Umbilical cord (tissue), 2 donors: ENCODE measurements around the gene HAS3. TPM values are rescaled to one million over a fixed set of nuclear protein-coding genes. Genes with fewer than 3 reads are reported as not detected.
A peak's percentile ranks its signal among the peaks of the same experiment; 100 is the strongest.
"Not testable (repeated sequence)": the region's sequence is repeated elsewhere in the genome, so short reads cannot be mapped to it uniquely, and the experiment has no call there.

Experiments used
- DNase-seq: peaks from one replicate; pipeline ENCODE4 v3.0.0-alpha.2; 2015; ENCODE audit warnings: low spot score
- total RNA-seq: library from RNA; depleted of rRNA; stranded (reverse); fragments of >200 nt; gene quantifications from one replicate; pipeline ENCODE4 v1.2.3, GENCODE V29; 2014; ENCODE audit warnings: low replicate concordance; ENCODE audit not compliant: insufficient read depth

The HAS3 gene
- total RNA-seq, result 10.4 TPM

DNA sequence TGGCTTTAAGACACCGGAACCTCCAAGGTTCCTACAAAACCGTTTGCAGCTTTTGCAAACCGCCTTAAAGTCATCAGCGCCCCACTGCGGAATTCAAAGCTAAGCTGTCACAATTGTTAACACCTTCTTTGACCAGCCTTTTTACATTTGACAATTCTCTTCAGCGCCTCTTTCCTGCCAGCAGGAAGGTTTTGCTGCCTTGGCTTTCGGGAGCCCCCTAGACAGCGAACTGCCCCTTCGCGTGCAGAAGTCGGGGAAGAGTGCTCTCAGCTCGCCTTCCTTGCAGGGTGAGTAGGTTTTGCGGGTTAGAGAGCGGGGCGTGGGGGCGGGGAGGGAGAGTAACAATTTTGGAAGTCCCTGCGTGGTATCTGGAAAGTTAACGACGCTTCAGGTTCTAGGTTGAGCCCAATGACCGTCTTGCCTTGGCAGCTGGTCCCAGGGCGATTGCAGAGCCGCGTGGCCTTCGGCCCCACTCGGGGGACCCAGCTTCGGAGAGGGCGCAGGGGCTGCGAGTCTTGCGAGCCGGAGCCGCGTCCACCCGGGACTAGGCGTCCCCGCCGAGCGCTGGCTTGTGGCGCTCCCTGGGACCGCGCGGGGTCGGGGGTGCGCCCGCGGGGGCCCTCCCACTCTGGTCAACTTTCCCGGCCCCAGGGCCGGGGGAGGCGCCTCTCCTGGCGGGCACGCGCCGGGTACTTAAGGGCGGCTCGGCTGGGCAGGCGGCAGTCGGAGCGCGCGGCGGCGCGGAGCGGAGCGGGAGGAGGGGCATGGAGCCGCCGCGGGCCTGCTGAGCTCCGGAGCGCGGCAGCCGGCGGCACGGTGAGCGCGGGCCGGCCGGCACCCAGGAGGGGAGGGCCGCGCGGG, at the start of gene HAS3:
Gene HAS3, plus strand, starts transcription at position 153 of the 861 bp plus-strand sequence. CDS start 3,743 bp downstream, outside the sequence.
- DNase-seq, result peak; percentile 67

GRCh38 chr16:69055980-69056379, 49.5 kb upstream of the HAS3 start:
- DNase-seq, result no peak

- DNase-seq, result no peak
Observed at GRCh38 chr16:69056421-69056820, 49.0 kb upstream of the HAS3 start.

DNA sequence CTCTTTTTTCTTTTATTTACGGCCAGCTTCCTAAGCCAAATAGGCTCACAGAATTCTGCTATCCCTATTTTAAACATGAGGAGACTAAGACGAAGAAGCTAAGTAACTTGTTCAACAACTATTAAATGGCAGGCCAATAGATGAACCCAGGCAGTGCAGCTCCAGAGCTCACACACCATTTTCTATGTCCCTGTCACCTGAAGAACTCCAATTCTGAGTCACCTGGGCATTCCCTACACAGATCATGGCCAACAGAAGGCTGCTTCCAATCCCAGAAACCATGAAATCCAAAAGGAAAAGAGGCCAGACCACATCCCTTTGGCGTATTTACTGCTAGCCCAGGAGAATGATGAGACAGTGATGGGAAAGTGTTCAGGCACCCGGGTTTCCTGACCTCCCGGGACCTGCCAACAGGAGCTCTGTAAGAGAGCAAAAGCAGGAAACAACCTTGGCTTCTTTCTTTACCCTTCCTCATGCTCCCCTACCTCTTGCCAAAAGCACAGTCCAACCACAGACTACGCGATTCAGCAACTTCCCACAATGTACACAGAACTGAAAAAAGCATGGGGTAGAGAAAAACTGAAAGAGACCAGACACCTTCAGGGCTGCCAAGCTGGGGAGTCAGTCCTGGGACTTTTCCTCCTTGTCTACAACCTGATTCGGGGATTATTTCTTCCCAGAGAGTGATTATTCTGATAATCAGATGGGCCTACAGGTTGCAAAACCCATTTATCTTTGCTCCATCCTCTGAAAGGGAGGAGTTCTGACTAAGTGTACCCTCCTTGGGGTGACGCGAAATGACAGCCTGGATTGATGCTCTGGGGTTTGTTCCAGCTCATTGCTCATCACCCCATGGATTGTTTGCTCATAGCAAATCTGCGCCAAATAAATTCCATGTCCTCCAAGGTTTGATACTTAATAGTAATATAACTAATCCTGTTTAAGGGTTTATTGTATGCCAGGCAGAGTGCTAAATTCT, 47.8 kb upstream of the HAS3 start:
- no peak for DNase-seq

- not testable (repeated sequence) for DNase-seq
Observed at GRCh38 chr16:69063491-69063890, 42.0 kb upstream of the HAS3 start.

- DNase-seq, result no peak
Observed at GRCh38 chr16:69064124-69064763, 41.2 kb upstream of the HAS3 start.

GRCh38 chr16:69064764-69065313, 40.6 kb upstream of the HAS3 start:
- no peak for DNase-seq

DNA sequence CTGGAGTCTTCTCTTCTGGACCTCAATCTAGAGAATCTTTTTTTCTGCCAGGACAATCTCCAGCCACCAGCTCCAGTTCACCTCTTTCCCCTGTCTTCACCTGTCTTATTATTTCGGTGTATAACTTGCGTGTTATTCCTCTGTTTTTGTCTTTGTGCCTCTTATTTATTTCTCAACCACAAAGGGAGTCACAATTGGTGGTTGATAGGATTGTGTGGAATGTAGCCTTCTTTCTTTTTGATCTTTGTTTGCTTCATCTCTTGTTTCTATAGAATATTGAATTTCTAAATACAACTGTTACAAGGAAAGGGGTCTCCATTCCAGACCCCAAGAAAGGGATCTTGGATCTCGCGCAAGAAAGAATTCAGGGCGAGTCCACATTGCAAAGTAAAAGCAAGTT, 35.9 kb upstream of the HAS3 start:
- no peak for DNase-seq

DNA sequence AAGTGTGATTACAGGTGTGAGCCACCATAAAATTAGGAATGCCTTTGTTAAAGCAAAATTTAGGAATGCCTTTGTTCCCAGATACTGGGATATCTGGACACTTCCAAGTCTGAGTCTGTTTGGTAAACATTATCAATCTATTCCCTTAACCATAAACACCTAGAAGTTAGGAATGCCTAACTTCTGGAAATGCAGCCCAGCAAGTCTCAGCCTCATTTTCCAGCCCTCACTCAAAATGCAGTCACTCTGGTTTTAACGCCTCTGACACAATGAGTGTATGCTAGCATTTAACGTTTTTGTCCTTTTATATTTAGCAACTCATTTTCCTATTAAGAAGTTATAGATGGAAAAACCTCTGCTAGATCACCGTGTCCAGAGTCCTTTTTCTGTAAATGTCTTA, 34.4 kb upstream of the HAS3 start:
- no peak for DNase-seq

DNA sequence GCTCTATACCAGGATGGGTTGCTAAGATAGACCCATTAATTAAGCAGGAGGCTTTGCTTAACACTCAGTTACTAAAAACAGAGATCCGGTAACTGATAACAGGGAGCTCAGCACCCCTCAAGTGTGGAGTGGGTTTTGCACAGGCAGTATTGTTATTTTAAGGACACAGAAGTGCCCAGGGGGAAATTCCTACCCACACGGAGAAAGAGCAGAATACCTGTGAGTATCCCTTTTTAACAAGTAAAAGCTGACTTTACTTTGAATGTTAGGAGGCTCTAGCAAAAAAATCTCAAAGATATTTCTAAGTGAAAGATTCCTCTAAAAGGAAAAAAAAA, 32.8 kb upstream of the HAS3 start:
- DNase-seq, result no peak

DNA sequence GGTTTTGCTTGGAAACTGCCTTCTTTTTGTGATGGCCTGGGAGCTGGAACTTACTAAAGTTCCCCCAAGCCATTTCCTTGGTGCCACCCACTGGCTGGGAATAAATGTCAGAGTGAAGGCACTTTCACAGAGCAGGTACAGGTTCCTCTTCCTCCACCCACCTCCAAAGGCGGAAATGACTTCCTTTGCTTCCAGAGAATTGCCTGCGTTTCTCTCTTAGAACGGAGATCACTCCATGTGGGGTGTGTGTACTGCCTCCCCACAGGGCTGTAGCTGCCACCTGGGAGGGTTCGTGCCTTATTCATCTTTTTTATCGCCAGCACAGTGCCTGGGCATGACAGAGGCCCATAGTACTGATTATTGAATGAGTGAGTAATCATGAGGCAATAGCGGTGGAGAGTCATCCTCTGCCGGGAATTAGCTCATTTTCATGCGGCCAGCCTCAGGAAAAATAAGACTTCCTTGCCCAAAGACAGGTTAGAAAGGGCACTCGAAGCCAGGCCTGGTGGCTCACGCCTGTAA, 32.2 kb upstream of the HAS3 start:
- no peak for DNase-seq

DNA sequence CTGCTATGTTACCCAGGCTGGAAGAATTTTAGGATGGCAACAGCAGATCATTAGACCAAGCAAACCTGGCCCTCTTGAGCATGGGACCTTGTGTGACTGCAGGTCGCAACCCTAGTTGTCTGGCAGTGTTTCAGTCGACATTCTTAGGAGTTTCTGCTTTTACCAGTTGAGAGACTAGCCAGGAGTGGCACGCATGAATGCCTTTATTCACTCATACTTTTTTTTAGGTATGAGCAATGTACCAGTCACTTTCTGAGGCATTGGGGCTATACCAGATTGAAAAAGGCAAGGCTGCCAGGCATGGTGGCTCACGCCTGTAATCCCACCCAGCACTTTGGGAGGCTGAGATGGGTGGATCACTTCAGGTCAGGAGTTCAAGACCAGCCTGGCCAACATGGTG, 28.2 kb upstream of the HAS3 start:
- no peak for DNase-seq

DNA sequence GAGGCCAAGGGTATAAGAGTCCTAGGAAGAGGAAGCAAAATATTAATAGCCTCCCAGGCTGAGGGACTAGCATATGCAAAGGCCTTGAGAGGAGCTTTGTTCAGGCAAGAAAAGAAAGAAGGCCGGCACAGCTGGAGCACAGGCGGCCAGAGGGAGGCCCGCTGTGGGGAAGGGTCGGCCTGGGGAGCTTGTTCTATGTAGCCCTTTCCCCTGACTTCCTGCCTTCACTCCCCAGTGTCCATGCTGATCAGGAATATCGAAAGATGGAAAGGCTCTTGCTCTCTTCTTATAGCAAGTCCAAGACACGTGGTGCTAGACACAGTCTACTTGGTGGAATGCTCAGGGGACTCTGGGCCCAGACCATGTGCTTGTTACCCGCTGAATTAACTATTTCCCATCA, 27.4 kb upstream of the HAS3 start:
- no peak for DNase-seq

- DNase-seq, result no peak
Observed at GRCh38 chr16:69079697-69080096, 25.8 kb upstream of the HAS3 start.

DNA sequence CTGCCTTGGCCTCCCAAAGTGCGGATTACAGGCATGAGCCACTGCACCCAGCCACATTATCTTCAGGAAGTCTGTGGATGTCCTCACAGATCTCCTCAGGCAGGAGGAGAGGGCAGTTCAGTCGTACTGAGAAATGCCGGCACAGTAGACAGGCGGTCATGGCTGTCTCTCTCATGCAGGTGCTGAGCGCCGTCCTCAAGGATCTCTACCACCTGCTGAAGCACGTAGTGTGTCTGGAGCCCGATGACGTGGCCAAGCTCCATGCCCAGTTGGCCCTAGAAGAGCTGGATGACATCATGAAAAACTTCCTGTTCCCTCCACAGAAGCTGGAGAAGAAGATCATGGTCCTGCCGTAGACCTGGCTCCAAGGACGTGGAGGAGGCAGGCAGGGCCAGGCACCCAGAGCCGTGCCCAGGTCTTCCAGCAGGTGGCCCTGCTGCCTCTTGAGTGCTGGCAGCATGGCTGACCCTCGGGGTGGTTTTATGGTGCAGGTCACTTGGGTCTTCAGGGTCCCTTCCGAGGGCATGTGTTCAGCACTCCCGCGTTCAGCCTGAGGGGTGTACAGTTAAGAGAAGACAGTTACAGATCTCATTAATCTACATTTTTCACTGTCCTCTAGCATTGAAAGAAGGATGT, 22.0 kb upstream of the HAS3 start:
- DNase-seq, result no peak

DNA sequence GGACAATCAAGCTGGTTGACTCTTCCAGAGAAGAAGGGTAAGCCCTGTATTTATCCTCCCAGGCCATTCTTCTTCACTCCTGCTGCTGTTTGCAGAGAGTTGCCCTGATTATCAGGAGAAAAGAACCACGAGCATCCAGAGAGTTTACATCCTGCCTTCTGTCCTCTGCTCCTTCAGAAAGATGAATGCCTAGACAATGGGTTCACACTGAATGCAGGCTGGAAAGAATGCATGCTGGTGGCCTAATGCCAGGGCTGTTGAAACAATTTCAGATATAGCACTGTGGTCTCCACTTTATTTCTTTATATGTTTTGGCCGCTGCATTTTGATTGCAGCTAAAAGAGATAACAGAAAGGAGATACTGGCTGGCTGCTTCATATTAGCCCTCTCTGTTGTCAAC, 21.2 kb upstream of the HAS3 start:
- DNase-seq, result no peak

- DNase-seq, result no peak
Observed at GRCh38 chr16:69085032-69085695, 20.3 kb upstream of the HAS3 start.

DNA sequence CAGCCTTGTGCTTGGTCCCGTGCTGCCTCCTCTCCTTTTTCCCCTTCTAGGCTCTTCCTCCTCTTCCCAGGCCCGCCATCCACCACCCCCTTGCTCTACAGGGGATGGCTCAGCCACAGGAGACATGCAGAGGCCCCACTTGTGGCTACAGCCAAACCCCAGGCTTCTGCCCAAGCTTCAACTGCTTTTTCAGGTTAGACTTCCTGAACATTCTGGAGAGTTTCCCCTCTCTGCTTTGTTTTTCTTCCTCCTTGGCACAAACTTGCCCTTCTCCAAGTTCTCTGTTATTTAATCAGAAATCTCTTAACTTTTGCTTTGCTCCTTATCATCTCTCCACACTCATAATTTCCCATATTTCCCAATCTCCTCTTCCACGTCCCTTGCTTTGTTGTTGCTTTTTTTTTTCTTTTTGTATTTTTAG, 18.3 kb upstream of the HAS3 start:
- DNase-seq, result no peak

GRCh38 chr16:69088684-69089083, 16.8 kb upstream of the HAS3 start:
- DNase-seq, result no peak
